ENCODE measurements around the gene ATP2B2. TPM values are rescaled to one million over a fixed set of nuclear protein-coding genes. Genes with fewer than 3 reads are reported as not detected.
A peak's percentile ranks its signal among the peaks of the same experiment; 100 is the strongest.

Gene ATP2B2
- total RNA-seq, 2 donors from 2014 or later = 0.07 to 0.11 TPM

DNA sequence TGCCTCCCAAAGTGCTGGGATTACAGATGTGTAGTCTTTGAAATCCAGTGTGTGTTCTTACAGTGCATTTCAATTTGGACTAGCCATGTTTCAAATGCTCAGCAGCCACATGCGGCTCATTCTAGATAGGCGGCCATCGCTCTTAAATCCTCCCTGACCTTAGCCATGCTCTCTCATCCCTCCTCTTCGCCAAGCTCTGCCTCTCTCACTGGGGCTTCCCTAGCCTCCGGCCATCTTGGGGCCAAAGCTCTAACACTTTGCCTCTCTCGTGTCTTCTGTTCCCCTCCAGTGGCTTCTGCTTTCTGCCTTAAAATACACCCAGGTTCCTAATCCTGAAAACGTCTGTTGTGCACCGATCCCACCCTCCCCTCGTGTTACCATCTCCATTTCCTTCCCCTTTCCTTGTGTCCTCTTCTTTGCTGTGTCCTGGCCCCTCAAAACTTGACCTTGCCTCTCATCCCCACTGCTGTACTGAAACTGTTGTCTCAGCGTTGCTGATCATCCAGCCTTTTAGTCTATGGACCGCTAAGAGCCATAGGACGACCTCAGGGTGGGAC is 211.3 kb downstream of the ATP2B2 start:
- no peaks in the 10 kb centered on the region for H3K9me3 ChIP-seq
- no peak for DNase-seq
- H3K4me3 ChIP-seq = no peak overlapping the region
- no peak overlapping the region for H3K27ac ChIP-seq
- H3K4me1 ChIP-seq = no peaks in the 10 kb centered on the region
- TF ChIP-seq, protein P1, sequence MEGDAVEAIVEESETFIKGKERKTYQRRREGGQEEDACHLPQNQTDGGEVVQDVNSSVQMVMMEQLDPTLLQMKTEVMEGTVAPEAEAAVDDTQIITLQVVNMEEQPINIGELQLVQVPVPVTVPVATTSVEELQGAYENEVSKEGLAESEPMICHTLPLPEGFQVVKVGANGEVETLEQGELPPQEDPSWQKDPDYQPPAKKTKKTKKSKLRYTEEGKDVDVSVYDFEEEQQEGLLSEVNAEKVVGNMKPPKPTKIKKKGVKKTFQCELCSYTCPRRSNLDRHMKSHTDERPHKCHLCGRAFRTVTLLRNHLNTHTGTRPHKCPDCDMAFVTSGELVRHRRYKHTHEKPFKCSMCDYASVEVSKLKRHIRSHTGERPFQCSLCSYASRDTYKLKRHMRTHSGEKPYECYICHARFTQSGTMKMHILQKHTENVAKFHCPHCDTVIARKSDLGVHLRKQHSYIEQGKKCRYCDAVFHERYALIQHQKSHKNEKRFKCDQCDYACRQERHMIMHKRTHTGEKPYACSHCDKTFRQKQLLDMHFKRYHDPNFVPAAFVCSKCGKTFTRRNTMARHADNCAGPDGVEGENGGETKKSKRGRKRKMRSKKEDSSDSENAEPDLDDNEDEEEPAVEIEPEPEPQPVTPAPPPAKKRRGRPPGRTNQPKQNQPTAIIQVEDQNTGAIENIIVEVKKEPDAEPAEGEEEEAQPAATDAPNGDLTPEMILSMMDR (IDR thresholded peaks at IDR 0.05) = no peak
- H3K27me3 ChIP-seq = no peaks in the 10 kb centered on the region
- intact Hi-C loops (cut with DNase I) = no loop called here
- H3K36me3 ChIP-seq = no peaks in the 10 kb centered on the region
- no peak overlapping the region for H3K9ac ChIP-seq (ENCODE audit: low read depth in 2 of 2, low read length in 2 of 2)

DNA sequence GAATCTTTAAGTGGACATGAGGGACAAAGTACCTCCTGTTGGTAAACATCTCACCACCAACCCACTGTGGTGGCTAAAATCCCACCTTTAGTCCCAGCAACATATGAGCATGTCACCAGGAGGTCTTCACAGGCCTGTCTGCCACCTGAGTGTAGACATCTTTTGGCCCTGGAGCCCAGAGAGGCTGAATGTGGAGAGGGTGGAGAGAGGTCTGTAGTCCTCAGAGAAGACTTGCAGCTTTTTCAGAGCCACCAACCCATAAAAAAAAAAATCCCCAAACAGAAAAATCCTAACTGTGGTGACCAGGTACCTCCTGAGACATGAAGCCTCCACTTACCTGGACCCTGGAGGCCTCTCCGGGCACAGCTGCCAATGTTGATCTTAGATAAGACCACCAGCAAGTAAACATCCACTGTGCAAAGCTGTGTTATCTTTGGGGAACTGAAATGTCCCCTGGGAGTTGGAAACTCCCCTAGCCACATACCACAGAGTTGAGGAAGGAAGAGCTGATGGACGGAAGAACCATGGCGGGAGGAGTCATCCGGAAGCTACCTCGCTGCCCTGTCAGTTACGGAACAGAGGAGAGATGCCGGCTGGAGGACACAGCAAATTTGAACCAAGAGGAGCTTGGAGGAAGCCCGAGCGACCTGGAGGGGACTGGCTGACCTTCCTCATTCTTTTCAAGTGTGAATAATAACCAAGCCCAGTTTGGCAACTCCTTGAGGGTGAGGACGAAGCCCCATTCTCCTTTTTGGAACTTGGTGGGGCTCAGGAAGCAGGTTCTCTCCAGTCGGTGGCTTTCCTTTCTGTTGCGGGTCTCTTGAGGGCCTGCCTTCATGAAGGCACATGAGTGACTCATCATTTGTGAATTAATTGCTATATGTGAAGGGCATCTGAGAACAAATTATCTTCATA is 212.6 kb downstream of the ATP2B2 start, which contains the start of gene GHRL:
TSS of gene GHRL (minus strand) at position 443 of the 915 bp plus-strand sequence. CDS start 2,767 bp downstream, outside the sequence.
- peak within 1 kb of the TSS; percentile 12 for H3K27ac ChIP-seq
- no peaks in the 10 kb centered on the region for H3K36me3 ChIP-seq
- no peak for DNase-seq
- no peaks in the 10 kb centered on the region for H3K4me1 ChIP-seq
- H3K27me3 ChIP-seq = no peaks in the 10 kb centered on the region
- intact Hi-C loops (cut with DNase I) = no loop called here
- TF ChIP-seq, protein P1 (IDR thresholded peaks at IDR 0.05) = no peak
- H3K4me3 ChIP-seq = no peak within 1 kb of the TSS
- no peaks in the 10 kb centered on the region for H3K9me3 ChIP-seq
- no peak within 1 kb of the TSS for H3K9ac ChIP-seq (ENCODE audit: low read depth in 2 of 2, low read length in 2 of 2)

DNA sequence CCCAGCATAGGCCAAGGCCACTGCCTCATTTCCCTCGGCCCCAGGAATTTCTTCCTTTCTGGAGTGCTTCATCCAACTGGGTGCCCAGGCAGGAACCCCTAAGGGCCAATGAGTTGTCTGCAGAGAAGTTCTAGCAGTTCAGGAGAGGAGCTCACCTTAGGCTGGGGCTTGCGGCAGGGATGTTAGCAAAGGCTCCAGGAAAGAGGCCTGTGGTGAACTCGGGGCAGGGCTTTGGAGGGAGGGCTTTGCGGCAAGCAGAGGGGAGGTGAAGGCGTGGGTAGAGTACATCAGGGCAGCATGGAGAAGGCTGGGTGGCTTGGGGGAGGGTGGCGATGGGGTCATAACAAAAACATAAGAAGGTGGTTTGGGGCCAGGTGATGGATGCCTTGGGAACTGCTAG is 213.7 kb downstream of the ATP2B2 start:
- Histone ChIP-seq H3K9me3 (no peaks in the 10 kb centered on the region), H3K27me3 (no peaks in the 10 kb centered on the region), H3K27ac (no peak overlapping the region), H3K4me1 (no peaks in the 10 kb centered on the region), H3K4me3 (no peak overlapping the region), H3K9ac (ENCODE audit: low read depth in 2 of 2, low read length in 2 of 2) (no peak overlapping the region), H3K36me3 (no peaks in the 10 kb centered on the region)
- TF ChIP-seq, protein P1 (IDR thresholded peaks at IDR 0.05) = no peak
- intact Hi-C loops (cut with DNase I) = no loop called here
- no peak for DNase-seq

DNA sequence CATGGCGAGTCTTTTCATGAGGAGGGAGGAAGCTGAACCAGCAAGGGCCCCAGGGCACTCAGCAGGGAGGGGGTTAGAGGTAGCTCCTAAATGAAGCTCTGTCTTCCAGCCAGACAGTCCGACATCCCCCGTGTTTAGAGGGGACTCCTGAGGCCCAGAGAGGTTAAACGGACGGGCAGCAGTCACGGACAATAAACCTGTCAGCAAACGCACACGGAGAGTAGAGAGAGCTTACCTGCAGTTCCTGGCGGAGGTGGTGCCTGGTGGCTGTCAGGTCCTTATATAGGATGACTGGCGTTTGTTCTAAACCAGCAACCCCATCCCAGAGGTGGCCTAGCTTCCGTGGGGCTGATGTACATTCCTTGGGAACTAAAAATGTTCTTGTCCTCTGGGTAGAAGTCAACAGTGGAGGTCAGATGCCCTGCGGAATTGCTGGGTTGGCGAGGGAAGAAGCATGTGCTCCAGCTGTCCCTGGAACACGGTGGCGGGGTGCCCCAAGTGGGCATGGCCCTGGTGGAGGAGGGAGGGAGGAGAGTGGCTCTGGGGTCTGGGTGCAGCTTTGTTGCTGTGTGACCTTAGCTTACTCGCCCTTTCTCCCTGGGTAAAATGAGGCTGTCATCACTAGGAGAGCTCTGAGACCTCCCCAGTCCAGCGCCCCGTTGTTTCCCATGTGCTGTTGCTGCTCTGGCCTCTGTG is 214.8 kb downstream of the ATP2B2 start:
- Histone ChIP-seq H3K27me3 (no peaks in the 10 kb centered on the region), H3K9ac (ENCODE audit: low read depth in 2 of 2, low read length in 2 of 2) (no peak overlapping the region), H3K9me3 (no peaks in the 10 kb centered on the region), H3K27ac (no peak overlapping the region), H3K36me3 (no peaks in the 10 kb centered on the region), H3K4me1 (no peaks in the 10 kb centered on the region), H3K4me3 (no peak overlapping the region)
- no peak for DNase-seq
- TF ChIP-seq, protein P1 (IDR thresholded peaks at IDR 0.05) = no peak
- intact Hi-C loops (cut with DNase I) = no loop called here

DNA sequence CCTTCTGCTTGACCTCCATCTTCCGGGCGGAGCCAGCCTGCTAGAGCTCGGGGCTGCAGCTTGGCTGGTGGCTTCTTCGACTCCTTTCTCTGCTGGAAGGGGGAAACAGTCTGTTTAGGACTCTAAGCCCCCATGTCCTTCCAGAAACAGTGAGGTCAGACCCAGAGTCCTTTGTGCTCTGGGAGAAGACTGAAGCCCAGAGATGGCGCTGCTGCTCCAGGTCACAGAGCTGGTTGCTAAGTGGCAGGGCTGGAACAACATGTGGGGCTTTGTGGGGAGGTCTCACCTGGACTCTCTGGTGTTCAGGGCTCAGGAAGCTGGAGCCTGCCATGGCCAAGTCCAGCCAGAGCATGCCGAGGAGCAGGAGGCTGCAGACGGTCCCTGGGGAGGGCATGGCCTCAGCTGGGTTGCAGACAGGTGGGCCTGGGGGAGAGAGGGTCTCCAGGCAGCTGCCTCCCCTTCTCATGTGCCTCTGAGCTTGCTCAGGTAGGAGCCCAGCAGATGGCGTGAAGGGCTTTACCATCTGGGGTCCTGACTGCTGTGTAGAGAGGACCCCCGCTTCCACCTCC is 215.5 kb downstream of the ATP2B2 start:
- Histone ChIP-seq H3K27ac (no peak overlapping the region), H3K9me3 (no peaks in the 10 kb centered on the region), H3K9ac (ENCODE audit: low read depth in 2 of 2, low read length in 2 of 2) (no peak overlapping the region), H3K4me3 (no peak overlapping the region), H3K36me3 (no peaks in the 10 kb centered on the region), H3K4me1 (no peaks in the 10 kb centered on the region), H3K27me3 (no peaks in the 10 kb centered on the region)
- no peak for DNase-seq
- TF ChIP-seq, protein P1 (IDR thresholded peaks at IDR 0.05) = no peak
- intact Hi-C loops (cut with DNase I) = no loop called here
